ENCODE measurements around the gene NMU.
"Not testable (repeated sequence)": the region's sequence is repeated elsewhere in the genome, so short reads cannot be mapped to it uniquely, and the experiment has no call there.

Gene NMU

GRCh38 chr4:55560096-55560495 is 76.0 kb downstream of the NMU start:
- DNase-seq (ENCODE audit: low read depth), result no peak

- no peak for DNase-seq (ENCODE audit: low read depth)
Observed at GRCh38 chr4:55554453-55555030, 81.6 kb downstream of the NMU start.

- no peak for DNase-seq (ENCODE audit: low read depth)
Observed at GRCh38 chr4:55553441-55554201, 82.5 kb downstream of the NMU start.

GRCh38 chr4:55551964-55552363 is 84.1 kb downstream of the NMU start:
- DNase-seq (ENCODE audit: low read depth), result not testable (repeated sequence)

- DNase-seq (ENCODE audit: low read depth), result no peak
Observed at GRCh38 chr4:55549888-55550287, 86.2 kb downstream of the NMU start.

GRCh38 chr4:55547918-55548317 is 88.2 kb downstream of the NMU start:
- DNase-seq (ENCODE audit: low read depth), result no peak

- DNase-seq (ENCODE audit: low read depth), result no peak
Observed at GRCh38 chr4:55547466-55547770, 88.7 kb downstream of the NMU start.

GRCh38 chr4:55546756-55547465 is 89.2 kb downstream of the NMU start, which contains the start of gene CLOCK:
CLOCK (minus strand) TSS chr4:55546909; CDS start chr4:55482785, 64,124 bp downstream.
- DNase-seq (ENCODE audit: low read depth), result peak; percentile 71

GRCh38 chr4:55546506-55546755 is 89.7 kb downstream of the NMU start:
- DNase-seq (ENCODE audit: low read depth), result no peak

GRCh38 chr4:55545641-55546505 is 90.2 kb downstream of the NMU start:
- peak; percentile 24 for DNase-seq (ENCODE audit: low read depth)
